GM12801 (cell line): ENCODE data around the gene DNAJA4.

Source experiments
- TF ChIP-seq, protein P1 (sequence below): IDR thresholded peaks from one replicate; pipeline ENCODE4 v1.5.1; 2011; ENCODE audit warnings: control low read depth; ENCODE audit not compliant: insufficient read length; ENCODE audit errors: extremely low read depth

The DNAJA4 gene

DNA sequence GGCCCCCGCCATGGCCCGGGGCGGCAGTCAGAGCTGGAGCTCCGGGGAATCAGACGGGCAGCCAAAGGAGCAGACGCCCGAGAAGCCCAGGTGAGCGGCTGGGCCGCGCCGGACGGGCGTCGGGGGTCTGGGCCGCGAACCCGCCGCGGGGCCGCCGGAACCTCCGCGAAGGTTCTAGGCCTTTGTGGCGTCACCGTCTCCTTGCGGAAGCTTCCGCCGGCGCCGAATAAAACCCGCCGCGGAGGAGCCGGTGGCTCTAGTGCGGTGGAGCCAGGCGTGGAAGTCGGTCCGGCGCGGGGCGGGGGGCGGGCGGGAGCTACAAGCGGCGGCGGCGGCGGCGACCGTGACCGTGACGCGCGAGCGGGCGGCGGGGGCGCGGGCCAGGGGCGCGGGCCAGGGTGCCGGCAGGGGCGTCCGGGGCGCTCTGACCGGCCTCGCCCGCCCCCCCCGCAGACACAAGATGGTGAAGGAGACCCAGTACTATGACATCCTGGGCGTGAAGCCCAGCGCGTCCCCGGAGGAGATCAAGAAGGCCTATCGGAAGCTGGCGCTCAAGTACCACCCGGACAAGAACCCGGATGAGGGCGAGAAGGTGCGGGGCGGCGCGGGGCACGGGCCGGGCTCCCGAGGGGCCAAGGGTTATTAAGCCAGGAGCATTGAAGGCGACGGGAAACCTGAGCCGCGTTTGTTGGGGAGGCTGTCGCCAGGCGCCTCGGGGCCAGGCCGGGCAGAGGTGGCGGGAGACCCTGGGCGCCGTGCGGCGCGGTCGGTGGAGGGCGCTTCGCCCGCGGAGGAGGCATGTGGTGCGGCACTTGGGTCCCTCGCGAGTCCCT is at the start of gene DNAJA4:
TSS of gene DNAJA4 (plus strand) at position 259 of the 833 bp plus-strand sequence. CDS start at position 461, 202 bp downstream.
- TF ChIP-seq, protein P1, sequence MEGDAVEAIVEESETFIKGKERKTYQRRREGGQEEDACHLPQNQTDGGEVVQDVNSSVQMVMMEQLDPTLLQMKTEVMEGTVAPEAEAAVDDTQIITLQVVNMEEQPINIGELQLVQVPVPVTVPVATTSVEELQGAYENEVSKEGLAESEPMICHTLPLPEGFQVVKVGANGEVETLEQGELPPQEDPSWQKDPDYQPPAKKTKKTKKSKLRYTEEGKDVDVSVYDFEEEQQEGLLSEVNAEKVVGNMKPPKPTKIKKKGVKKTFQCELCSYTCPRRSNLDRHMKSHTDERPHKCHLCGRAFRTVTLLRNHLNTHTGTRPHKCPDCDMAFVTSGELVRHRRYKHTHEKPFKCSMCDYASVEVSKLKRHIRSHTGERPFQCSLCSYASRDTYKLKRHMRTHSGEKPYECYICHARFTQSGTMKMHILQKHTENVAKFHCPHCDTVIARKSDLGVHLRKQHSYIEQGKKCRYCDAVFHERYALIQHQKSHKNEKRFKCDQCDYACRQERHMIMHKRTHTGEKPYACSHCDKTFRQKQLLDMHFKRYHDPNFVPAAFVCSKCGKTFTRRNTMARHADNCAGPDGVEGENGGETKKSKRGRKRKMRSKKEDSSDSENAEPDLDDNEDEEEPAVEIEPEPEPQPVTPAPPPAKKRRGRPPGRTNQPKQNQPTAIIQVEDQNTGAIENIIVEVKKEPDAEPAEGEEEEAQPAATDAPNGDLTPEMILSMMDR: no peak

DNA sequence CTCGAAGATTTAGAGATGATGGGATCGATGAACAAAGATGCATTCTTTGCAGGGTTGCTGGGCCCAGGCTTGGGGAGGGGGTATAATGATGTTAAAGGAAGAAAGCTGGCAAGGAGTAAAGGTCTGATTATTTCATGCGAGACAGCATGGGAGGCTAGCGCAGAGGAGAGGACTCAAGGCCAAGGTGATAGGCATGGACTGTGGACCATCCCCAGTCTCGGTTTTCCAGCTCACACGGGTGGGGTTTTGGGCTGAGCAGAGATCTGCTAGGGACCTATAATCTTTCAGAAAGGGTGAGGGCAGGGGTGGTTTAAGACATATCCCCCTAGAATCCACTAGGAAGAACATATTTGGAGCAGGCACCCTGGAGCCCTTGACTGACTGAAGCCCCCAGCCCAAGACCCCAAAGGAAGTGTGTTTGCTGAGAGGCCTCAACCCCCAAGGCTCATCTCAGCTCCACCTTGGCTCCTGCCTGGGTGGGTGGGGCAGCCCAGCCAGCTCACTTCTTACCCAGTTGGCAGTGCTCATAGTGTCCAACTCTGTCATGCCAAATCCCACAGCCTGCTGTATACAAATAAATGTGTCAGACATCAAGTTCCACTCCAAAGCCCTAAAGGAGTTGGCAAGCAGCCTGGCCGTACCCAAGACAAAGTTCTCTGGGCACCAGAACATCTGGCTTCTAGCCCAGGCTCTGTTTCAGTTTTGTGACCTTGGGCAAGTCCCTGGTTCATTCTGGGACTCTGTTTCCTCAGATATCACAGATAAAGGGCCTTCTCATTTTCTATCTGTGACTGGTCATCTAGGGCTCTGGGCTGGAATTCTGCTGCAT is 47.9 kb upstream of the DNAJA4 start:
- TF ChIP-seq, protein P1: no peak

DNA sequence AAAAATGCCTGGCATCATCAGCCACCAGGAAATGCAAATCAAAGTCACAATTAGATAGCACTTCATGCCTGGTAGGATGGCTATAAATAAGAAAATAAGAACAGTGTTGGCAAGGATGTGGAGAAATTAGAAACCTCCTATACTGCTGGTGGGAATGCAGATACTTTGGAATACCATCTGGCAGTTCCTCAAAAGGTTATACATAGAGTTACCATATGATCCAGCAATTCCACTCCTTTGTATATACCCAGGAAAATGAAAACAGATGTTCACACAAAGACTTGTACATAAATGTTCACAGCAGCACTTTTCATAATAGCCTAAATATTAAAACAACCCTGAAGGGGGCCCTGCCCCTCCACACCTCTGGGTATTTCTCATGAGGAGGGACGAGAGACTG is 43.6 kb upstream of the DNAJA4 start:
- TF ChIP-seq, protein P1: no peak

DNA sequence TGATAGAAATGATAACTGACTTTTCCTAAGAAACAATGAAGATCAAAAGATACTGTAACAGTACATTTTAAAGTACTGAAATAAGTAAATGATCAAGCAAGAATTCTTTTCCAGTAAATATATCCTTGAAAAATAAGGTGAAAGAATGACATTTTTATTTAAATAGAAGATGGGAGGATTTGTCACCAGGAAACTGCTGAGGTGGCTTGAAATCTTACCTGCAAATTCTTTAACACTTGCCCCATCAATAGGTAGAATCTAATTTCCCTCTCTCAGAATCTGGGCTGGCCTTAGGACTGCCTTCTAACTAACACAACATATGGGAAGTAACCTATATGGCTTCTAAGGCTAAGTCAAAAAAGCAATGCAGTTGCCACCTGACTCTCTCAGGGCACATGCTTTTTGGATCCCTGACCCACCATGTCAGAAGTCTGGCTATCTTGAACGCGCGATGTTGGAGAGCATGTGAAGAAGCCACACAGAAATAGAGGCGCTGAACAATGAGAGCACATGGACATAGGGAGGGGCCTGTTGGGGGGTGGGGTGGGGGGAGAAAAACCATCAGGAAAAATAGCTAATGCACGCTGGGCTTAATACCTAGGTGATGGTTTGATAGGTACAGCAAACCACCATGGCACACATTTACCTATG is 41.5 kb upstream of the DNAJA4 start:
- TF ChIP-seq, protein P1: no peak

DNA sequence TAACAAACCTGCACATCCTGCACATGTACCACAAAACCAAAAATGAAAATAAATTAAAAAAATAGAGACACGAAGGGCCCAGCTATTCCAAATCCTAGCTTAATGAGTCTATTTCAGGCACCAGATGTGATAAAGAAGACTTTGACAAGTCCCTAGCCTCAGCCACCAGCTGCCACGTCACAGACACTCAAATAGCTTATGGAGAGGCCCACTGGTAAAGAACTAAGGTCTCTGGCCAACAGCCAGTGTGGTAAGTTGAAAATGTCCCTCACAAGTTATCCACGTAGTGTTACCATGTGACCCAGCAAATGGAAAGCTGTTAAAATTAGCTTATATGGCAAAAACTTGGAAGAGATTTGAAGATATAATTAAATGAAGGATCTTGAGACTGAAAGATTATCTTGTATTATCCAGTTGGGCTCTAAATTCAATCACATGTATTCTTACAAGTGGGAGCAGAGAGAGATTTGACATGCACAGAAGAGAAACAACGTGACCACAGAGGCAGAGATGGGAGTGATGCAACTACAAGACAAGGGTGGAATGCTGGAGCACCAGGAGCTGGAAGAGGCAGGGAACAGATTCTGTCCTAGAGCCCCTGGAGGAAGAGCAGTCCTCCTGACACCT is 40.9 kb upstream of the DNAJA4 start:
- TF ChIP-seq, protein P1: no peak

DNA sequence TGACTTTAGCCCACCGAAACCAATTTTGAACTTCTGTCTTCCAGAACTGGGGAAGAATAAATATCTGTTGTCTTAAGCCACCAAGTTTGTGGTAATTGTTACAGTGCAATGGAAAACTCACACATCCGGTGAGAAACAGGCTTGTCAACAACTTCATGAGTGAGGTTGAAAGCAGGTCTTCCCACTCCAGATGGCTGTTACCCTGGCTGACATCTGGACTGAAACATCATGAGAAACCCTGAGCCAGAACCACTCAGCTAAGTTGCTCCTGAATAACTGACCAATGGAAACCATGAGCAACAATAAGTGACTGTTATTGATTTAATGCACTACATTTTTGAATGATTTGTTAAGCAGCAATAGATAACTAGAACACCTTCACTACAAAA is 40.3 kb upstream of the DNAJA4 start:
- TF ChIP-seq, protein P1: no peak
